Transverse colon (tissue), 4 donors: ENCODE measurements around the gene PSMD3. TPM values are rescaled to one million over a fixed set of nuclear protein-coding genes. Genes with fewer than 3 reads are reported as not detected.

Experiments
- DNase-seq: peaks from one replicate; pipeline ENCODE4 v3.0.0-alpha.2; 2019
- H3K27ac ChIP-seq, 4 donors: fragments of 200-600 bp; sonication (generic); 2 replicates each; pipeline ENCODE4 v1.5.1; 2016 to 2018; ENCODE audit warnings: inconsistent platforms in 4 of 4
- H3K27me3 ChIP-seq: fragments of 200-600 bp; sonication (generic); 2 replicates; pipeline ENCODE4 v1.5.1; 2017; ENCODE audit warnings: inconsistent platforms
- H3K36me3 ChIP-seq, 4 donors: fragments of 200-600 bp; sonication (generic); 2 replicates each; pipeline ENCODE4 v1.5.1; 2017 to 2019; ENCODE audit warnings: inconsistent platforms in 4 of 4
- H3K4me1 ChIP-seq, 4 donors: fragments of 200-600 bp; sonication (generic); 2 replicates each; pipeline ENCODE4 v1.5.1; 2017 to 2020; ENCODE audit warnings: inconsistent platforms in 4 of 4
- H3K4me3 ChIP-seq, 4 donors: fragments of 200-600 bp; sonication (generic); 1 replicate in 1 of 4; 2 replicates in 3 of 4; pipeline versions ENCODE4 v1.5.1 to v1.6.1; 2017 to 2019; ENCODE audit warnings: inconsistent platforms in 4 of 4
- H3K9me3 ChIP-seq, 2 donors: fragments of 200-600 bp; sonication (generic); 2 replicates each; pipeline ENCODE4 v1.5.1; 2017 to 2019; ENCODE audit warnings: inconsistent platforms in 2 of 2
- EP300 ChIP-seq: sonication (generic); formaldehyde crosslinking; IDR thresholded peaks from one replicate; pipeline ENCODE4 v1.6.1; 2017; ENCODE audit warnings: antibody characterized with exemption, low read depth
- POLR2A ChIP-seq: fragments of 450-650 bp; IDR thresholded peaks from one replicate; pipeline ENCODE4 v1.6.1; 2016; ENCODE audit warnings: antibody characterized with exemption, mild to moderate bottlenecking, moderate library complexity
- POLR2AphosphoS5 ChIP-seq, 3 donors: sonication (generic); formaldehyde crosslinking; IDR thresholded peaks; one replicate each; pipeline ENCODE4 v1.6.1; 2016; ENCODE audit warnings: antibody characterized with exemption in 3 of 3
- WGBS, 2 donors: methylation state at CpG; one replicate each; pipeline ENCODE4 v1.1.5; 2018; ENCODE audit warnings: low coverage in 1 of 2; 5-methylcytosine and 5-hydroxymethylcytosine counted together
- in situ Hi-C, 4 donors: fragments of 200-750 bp; cut with MboI; loops; one replicate each; pipeline versions ENCODE4 v1.15.0 to v1.15.1; 2017; ENCODE audit warnings: low sequenced_read_pairs in 3 of 4, low pct_ligation_motif_present in 1 of 4, low pct_unique_long_range_greater_than_20kb in 1 of 4
- intact Hi-C: fragments of 100-400 bp; cut with DNase I; formaldehyde crosslinking; loops from one replicate; pipeline ENCODE4 v1.15.1; 2023; ENCODE audit warnings: low total_unique reads
- total RNA-seq, 4 donors: library from RNA; depleted of rRNA; stranded (reverse); fragments of >200 nt; gene quantifications; one replicate each; pipeline ENCODE4 v1.1.0, GENCODE V29; 2016
- TF ChIP-seq, protein P1 (sequence below), 5 experiments: fragments of 200-600 bp in 3 of 5; fragments of 450-650 bp in 2 of 5; sonication (generic) in 3 of 5; IDR thresholded peaks; 1 replicate in 2 of 5; 2 replicates in 3 of 5; pipeline ENCODE4 v1.5.1; 2016 to 2017; ENCODE audit warnings: antibody characterized with exemption in 5 of 5, inconsistent platforms in 3 of 5, mild to moderate bottlenecking in 2 of 5, moderate library complexity in 1 of 5

Gene PSMD3
- total RNA-seq, 4 donors from 2014 or later: 80.7 to 117 (median 112) TPM

GRCh38 chr17:40032322-40033320, 52.0 kb downstream of the PSMD3 start:
- peak; percentile 91 for DNase-seq
- Histone ChIP-seq H3K36me3 (peaks cover 0 to 31% (median 12%) of the 10 kb centered on the region in 4 donors), H3K4me3 (no peak overlapping the region), H3K4me1 (peaks cover 5 to 51% (median 14%) of the 10 kb centered on the region in 4 donors), H3K27me3 (no peaks in the 10 kb centered on the region), H3K27ac (peak overlapping the region; percentile 69 to 79 (median 76)), H3K9me3 (no peaks in the 10 kb centered on the region)
- intact Hi-C loops: no loop called here
- 76 to 93% methylated on average over 5 to 23 of the region's 23 CpGs for WGBS, 2 donors
- in situ Hi-C loops: loop anchor here in 3 of 4 donors (25.0 kb wide), 2 partner anchors 130 to 255 kb away; partner anchors contain the start of gene CDC6 (in 1 of the 3)
- peak in 2 of 3 donors; percentile 40 to 47 for TF ChIP-seq POLR2AphosphoS5 (IDR thresholded peaks at IDR 0.05)
- TF ChIP-seq EP300: no peak

- Histone ChIP-seq H3K4me3 (no peak overlapping the region), H3K36me3 (peaks cover 0 to 31% (median 11%) of the 10 kb centered on the region in 4 donors), H3K9me3 (no peaks in the 10 kb centered on the region), H3K4me1 (peaks cover 8 to 54% (median 15%) of the 10 kb centered on the region in 4 donors), H3K27me3 (no peaks in the 10 kb centered on the region), H3K27ac (peak overlapping the region; percentile 69 to 79 (median 76))
- 83% methylated on average over 8 of the region's 8 CpGs; no CpG with 5 or more reads in 1 of the 2 donors for WGBS, 2 donors
- in situ Hi-C loops (loop anchor here in 3 of 4 donors (25.0 kb wide), 2 partner anchors 129 to 254 kb away; partner anchors contain the start of gene CDC6 (in 1 of the 3)), intact Hi-C loops (no loop called here)
- DNase-seq: no peak
- TF ChIP-seq EP300: no peak
- TF ChIP-seq, protein P1, sequence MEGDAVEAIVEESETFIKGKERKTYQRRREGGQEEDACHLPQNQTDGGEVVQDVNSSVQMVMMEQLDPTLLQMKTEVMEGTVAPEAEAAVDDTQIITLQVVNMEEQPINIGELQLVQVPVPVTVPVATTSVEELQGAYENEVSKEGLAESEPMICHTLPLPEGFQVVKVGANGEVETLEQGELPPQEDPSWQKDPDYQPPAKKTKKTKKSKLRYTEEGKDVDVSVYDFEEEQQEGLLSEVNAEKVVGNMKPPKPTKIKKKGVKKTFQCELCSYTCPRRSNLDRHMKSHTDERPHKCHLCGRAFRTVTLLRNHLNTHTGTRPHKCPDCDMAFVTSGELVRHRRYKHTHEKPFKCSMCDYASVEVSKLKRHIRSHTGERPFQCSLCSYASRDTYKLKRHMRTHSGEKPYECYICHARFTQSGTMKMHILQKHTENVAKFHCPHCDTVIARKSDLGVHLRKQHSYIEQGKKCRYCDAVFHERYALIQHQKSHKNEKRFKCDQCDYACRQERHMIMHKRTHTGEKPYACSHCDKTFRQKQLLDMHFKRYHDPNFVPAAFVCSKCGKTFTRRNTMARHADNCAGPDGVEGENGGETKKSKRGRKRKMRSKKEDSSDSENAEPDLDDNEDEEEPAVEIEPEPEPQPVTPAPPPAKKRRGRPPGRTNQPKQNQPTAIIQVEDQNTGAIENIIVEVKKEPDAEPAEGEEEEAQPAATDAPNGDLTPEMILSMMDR (IDR thresholded peaks at IDR 0.05): no peak
- TF ChIP-seq POLR2A: no peak
- no peak for TF ChIP-seq POLR2AphosphoS5 (IDR thresholded peaks at IDR 0.05)
Observed at GRCh38 chr17:40033339-40033738, 52.7 kb downstream of the PSMD3 start.

DNA sequence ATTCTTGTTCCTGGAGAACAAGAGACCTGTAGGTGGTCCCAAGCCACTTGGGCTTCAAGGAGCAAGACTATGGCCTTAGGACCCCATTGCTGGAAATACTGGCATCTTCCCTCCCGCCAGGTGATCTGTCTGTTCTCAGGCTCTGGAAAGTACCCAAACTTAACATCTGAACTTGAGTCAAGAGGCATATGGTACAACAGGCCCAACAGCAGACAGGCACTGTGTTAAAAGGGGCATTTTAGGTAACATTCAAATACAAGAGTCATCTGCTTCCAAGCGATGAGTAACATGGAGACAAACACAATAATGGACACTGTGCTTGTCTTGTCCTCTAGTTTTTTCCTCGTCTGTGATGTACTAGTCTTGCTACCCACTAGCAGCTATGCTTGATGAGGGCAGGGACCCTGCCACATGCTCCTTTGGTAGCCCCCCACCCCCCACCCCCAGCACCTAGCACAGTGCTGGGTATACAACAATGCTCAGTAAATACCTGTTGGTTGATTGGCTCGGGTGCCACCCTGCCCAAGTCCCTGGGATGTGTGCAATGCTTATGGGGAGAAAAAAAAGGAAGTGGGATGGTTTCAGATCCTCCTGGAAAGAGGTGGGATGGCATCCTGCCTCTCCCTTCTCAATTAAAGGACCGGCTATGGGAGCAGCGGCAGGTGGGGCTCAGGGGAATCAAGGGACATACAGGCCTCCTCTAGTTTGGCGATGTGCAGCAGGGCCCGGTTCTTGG, 54.0 kb downstream of the PSMD3 start:
- in situ Hi-C loops (loop anchor here in 3 of 4 donors (25.0 kb wide), 2 partner anchors 128 to 253 kb away; partner anchors contain the start of gene CDC6 (in 1 of the 3)), intact Hi-C loops (no loop called here)
- 75% methylated on average over 8 of the region's 8 CpGs; no CpG with 5 or more reads in 1 of the 2 donors for WGBS, 2 donors

DNA sequence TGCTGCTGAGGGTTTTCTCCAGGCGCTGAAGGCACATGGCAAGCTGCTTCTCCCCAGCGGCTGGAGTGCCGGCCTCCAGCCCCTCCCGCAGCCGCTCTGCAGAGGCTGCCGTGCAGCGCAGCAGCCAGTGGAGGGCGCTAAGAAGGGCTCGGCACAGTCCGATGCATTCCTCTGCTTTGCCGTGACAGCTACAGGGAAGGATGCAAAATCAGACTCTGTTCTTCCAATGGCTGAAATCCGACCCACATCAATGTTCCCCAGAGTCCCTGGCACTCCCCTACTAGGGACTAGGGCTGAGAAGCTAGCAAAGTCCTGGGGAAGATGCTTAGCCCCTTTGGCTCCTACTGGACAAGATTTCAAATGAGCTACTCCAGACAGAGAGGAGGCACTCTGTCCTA, 54.6 kb downstream of the PSMD3 start:
- H3K27me3 ChIP-seq: no peaks in the 10 kb centered on the region
- intact Hi-C loops: no loop called here
- no peak overlapping the region for H3K27ac ChIP-seq
- no peak overlapping the region for H3K4me3 ChIP-seq
- in situ Hi-C loops: loop anchor here in 3 of 4 donors (25.0 kb wide), 2 partner anchors 127 to 252 kb away; partner anchors contain the start of gene CDC6 (in 1 of the 3)
- TF ChIP-seq, protein P1 (IDR thresholded peaks at IDR 0.05): peak; percentile 52 to 63 (median 60)
- TF ChIP-seq EP300: no peak
- DNase-seq: peak; percentile 64
- H3K36me3 ChIP-seq: peaks cover 0 to 15% (median 5%) of the 10 kb centered on the region in 4 donors
- peaks cover 11 to 65% (median 19%) of the 10 kb centered on the region in 4 donors for H3K4me1 ChIP-seq
- WGBS, 2 donors: 42% methylated on average over 8 of the region's 12 CpGs; no CpG with 5 or more reads in 1 of the 2 donors
- no peaks in the 10 kb centered on the region for H3K9me3 ChIP-seq

More for the DNA sequence above, 54.0 kb downstream of the PSMD3 start:
- no peaks in the 10 kb centered on the region for H3K27me3 ChIP-seq
- H3K9me3 ChIP-seq: no peaks in the 10 kb centered on the region
- H3K36me3 ChIP-seq: peaks cover 0 to 21% (median 5%) of the 10 kb centered on the region in 4 donors
- H3K4me3 ChIP-seq: no peak overlapping the region
- peaks cover 11 to 65% (median 19%) of the 10 kb centered on the region in 4 donors for H3K4me1 ChIP-seq
- no peak overlapping the region for H3K27ac ChIP-seq
- TF ChIP-seq POLR2A (no peak), EP300 (no peak), POLR2AphosphoS5 (IDR thresholded peaks at IDR 0.05) (no peak)
- TF ChIP-seq, protein P1 (IDR thresholded peaks at IDR 0.05): no peak
- DNase-seq: no peak
